HepG2 (cell line): ENCODE measurements around the gene TAF8. TPM values are rescaled to one million over a fixed set of nuclear protein-coding genes. Genes with fewer than 3 reads are reported as not detected.

Experiments used
- ATAC-seq: fragments of 200-7000 bp; cut with Tn5 transposase; 3 replicates; pipeline ENCODE4 v1.9.1; 2020; ENCODE audit warnings: mild to moderate bottlenecking, moderate library complexity
- BruUV-seq: library from RNA; stranded (reverse); fragments of 400-500 nt; replicated peaks from 2 replicates; lab custom pipeline; 2021; lab: Mats Ljungman, UMichigan
- CTCF ChIA-PET: fragments of 300-600 bp; formaldehyde crosslinking; extraction: SDS; loops from one replicate; lab custom pipeline; 2021; ENCODE audit warnings: low total read pairs, inconsistent platforms, low intra/inter-chr PET ratio; lab: Yijun Ruan, JAX
- POLR2A ChIA-PET: fragments of 350-600 bp; sonication (Branson Sonifier 250); formaldehyde crosslinking; loops from one replicate; lab custom pipeline; 2020; ENCODE audit warnings: antibody characterized with exemption, inconsistent platforms; lab: Yijun Ruan, JAX
- DNase-seq: peaks from one replicate; pipeline ENCODE4 v3.0.0-alpha.2; 2015; ENCODE audit warnings: low spot score
- FAIRE-seq: peaks from 3 replicates; lab custom pipeline; 2011; peaks lifted over from hg19 to GRCh38; lab: Jason Lieb, UNC
- H2AFZ ChIP-seq: one replicate; pipeline ENCODE4 v1.6.1; 2011; ENCODE audit warnings: low read length, inconsistent platforms
- H3K27ac ChIP-seq: fragments of 300-600 bp; 3 replicates; pipeline ENCODE4 v1.8.0; 2011; ENCODE audit warnings: mixed run types, mild to moderate bottlenecking, mixed read lengths, low read length, inconsistent platforms; ENCODE audit not compliant: insufficient read depth; ENCODE audit errors: extremely low read length
- H3K27me3 ChIP-seq, 2 experiments: fragments of 200-600 bp in 1 of 2; 2 replicates in 1 of 2; 3 replicates in 1 of 2; pipeline versions ENCODE4 v1.6.0 to v1.8.0; 2011; ENCODE audit warnings: low read length in 2 of 2, mild to moderate bottlenecking in 2 of 2, moderate library complexity in 2 of 2, inconsistent platforms in 1 of 2; ENCODE audit not compliant: insufficient read depth in 2 of 2, control insufficient read depth in 1 of 2
- H3K36me3 ChIP-seq, 2 experiments: fragments of 200-600 bp in 1 of 2; replicated peaks in 1 of 2; 2 replicates in 1 of 2; 3 replicates in 1 of 2; pipeline versions ENCODE4 v1.5.1 to v1.8.0; 2011; ENCODE audit warnings: low read length in 2 of 2, inconsistent platforms in 1 of 2; ENCODE audit not compliant: insufficient read depth in 2 of 2, control insufficient read depth in 1 of 2
- H3K4me1 ChIP-seq: 2 replicates; pipeline ENCODE4 v1.5.1; 2012; ENCODE audit warnings: low read length, inconsistent platforms; ENCODE audit not compliant: insufficient read depth
- H3K4me2 ChIP-seq: 2 replicates; pipeline ENCODE4 v1.6.0; 2011; ENCODE audit warnings: low read depth, low read length, inconsistent platforms
- H3K4me3 ChIP-seq, 3 experiments: fragments of 200-600 bp in 1 of 3; sonication (generic), shearing (Covaris generic) in 1 of 3; replicated peaks in 1 of 3; 2 replicates each; pipeline ENCODE4 v1.5.1; 2011 to 2016; ENCODE audit warnings: low read length in 3 of 3, inconsistent platforms in 2 of 3, low read depth in 2 of 3, mild to moderate bottlenecking in 2 of 3, control low read depth in 1 of 3, mixed read lengths in 1 of 3; ENCODE audit not compliant: insufficient read depth in 1 of 3
- H3K79me2 ChIP-seq: one replicate; pipeline ENCODE4 v1.6.1; 2011; ENCODE audit warnings: low read length, inconsistent platforms; ENCODE audit not compliant: insufficient read depth
- H3K9ac ChIP-seq: 2 replicates; pipeline ENCODE4 v1.6.0; 2011; ENCODE audit warnings: mild to moderate bottlenecking, low read depth, low read length, inconsistent platforms; ENCODE audit not compliant: insufficient read depth
- H3K9me3 ChIP-seq: 2 replicates; pipeline ENCODE4 v1.5.1; 2012; ENCODE audit warnings: mild to moderate bottlenecking, low read length
- H4K20me1 ChIP-seq: 2 replicates; pipeline ENCODE4 v1.6.0; 2011; ENCODE audit warnings: inconsistent platforms, mild to moderate bottlenecking, low read length, moderate library complexity; ENCODE audit not compliant: insufficient read depth
- AGO1 ChIP-seq: fragments of 200-400 bp; formaldehyde crosslinking; IDR thresholded peaks from 2 replicates; pipeline ENCODE4 v1.6.1; 2017; ENCODE audit warnings: mild to moderate bottlenecking, low read depth, low read length, moderate library complexity; ENCODE audit not compliant: poor library complexity, severe bottlenecking
- EP300 ChIP-seq, 3 experiments: sonication (generic) in 1 of 3; formaldehyde crosslinking in 1 of 3; IDR thresholded peaks; 2 replicates each; pipeline versions ENCODE4 v1.5.1 to v1.6.1; 2011 to 2020; ENCODE audit warnings: low read depth in 2 of 3, low read length in 2 of 3, borderline replicate concordance in 1 of 3, improper control_type of control experiment in 1 of 3, mild to moderate bottlenecking in 1 of 3, missing genetic modification reagents in 1 of 3, moderate library complexity in 1 of 3
- KLF13 ChIP-seq: sonication (generic); formaldehyde crosslinking; IDR thresholded peaks from 2 replicates; pipeline ENCODE4 v1.4.0; 2020; ENCODE audit warnings: mild to moderate bottlenecking, missing genetic modification reagents
- MAFF ChIP-seq: IDR thresholded peaks from 2 replicates; pipeline ENCODE4 v1.6.1; 2011; ENCODE audit warnings: low read depth, low read length, improper control_type of control experiment
- MAFK ChIP-seq, 2 experiments: IDR thresholded peaks in 1 of 2; conservative IDR thresholded peaks in 1 of 2; 2 replicates each; pipeline ENCODE4 v1.6.1; 2011; ENCODE audit warnings: improper control_type of control experiment in 2 of 2, low read length in 2 of 2
- NFKB2 ChIP-seq: sonication (generic); formaldehyde crosslinking; IDR thresholded peaks from 2 replicates; pipeline ENCODE4 v1.4.0; 2020; ENCODE audit warnings: missing genetic modification reagents, borderline replicate concordance
- TP53 ChIP-seq: sonication (generic); formaldehyde crosslinking; conservative IDR thresholded peaks from 2 replicates; pipeline ENCODE4 v1.4.0; 2020; ENCODE audit warnings: missing genetic modification reagents
- ZFAT ChIP-seq: sonication (generic); formaldehyde crosslinking; conservative IDR thresholded peaks from 2 replicates; pipeline ENCODE4 v1.8.1; 2023; ENCODE audit warnings: missing genetic modification reagents, inconsistent platforms
- ZNF607 ChIP-seq: sonication (generic); formaldehyde crosslinking; IDR thresholded peaks from 2 replicates; pipeline ENCODE4 v1.5.1; 2020; ENCODE audit warnings: missing genetic modification reagents, mild to moderate bottlenecking, borderline replicate concordance
- WGBS: methylation state at CpG from one replicate; pipeline ENCODE4 v1.1.6; 2017; ENCODE audit warnings: low lambda C conversion rate; 5-methylcytosine and 5-hydroxymethylcytosine counted together
- in situ Hi-C: cut with HindIII; loops from 2 replicates; pipeline ENCODE4 v1.10.0; 2017; ENCODE audit warnings: low pct_unique_long_range_greater_than_20kb; ENCODE audit not compliant: extremely low pct_ligation_motif_present
- intact Hi-C: fragments of 100-400 bp; cut with micrococcal nuclease; formaldehyde crosslinking; loops from one replicate; pipeline ENCODE4 v1.10.0; 2022; ENCODE audit not compliant: unreplicated experiment
- polyA plus RNA-seq, 8 experiments: library from polyadenylated mRNA; depleted of rRNA in 3 of 8; stranded (reverse) in 7 of 8; unstranded in 1 of 8; fragments of >200 nt; fragmentation: Illumina TruSeq in 4 of 8; extraction: Trizol in 4 of 8; gene quantifications; 2 replicates each; pipeline versions ENCODE4 v1.2.1 to v1.2.3, GENCODE V29; 2011 to 2016; ENCODE audit warnings: low read depth in 4 of 8, missing spikeins in 1 of 8, mixed read lengths in 1 of 8; ENCODE audit not compliant: insufficient read depth in 1 of 8
- total RNA-seq, 5 experiments: library from RNA; depleted of rRNA; stranded (reverse); fragments of >200 nt; fragmentation: Illumina TruSeq; extraction: Trizol; gene quantifications; 2 replicates each; pipeline ENCODE4 v1.2.3, GENCODE V29; 2016; ENCODE audit warnings: low read depth in 1 of 5
- TF ChIP-seq, protein P1 (sequence below): sonication (generic); formaldehyde crosslinking; IDR thresholded peaks from 2 replicates; pipeline ENCODE4 v1.8.1; 2023; ENCODE audit warnings: missing genetic modification reagents, mild to moderate bottlenecking, borderline replicate concordance

The TAF8 gene
- total and polyA plus RNA-seq, 2 of the 13 experiments (the other 11 are each of a cell fraction or from before 2014, with no cell fraction given), result 25.2 to 25.8 TPM

DNA sequence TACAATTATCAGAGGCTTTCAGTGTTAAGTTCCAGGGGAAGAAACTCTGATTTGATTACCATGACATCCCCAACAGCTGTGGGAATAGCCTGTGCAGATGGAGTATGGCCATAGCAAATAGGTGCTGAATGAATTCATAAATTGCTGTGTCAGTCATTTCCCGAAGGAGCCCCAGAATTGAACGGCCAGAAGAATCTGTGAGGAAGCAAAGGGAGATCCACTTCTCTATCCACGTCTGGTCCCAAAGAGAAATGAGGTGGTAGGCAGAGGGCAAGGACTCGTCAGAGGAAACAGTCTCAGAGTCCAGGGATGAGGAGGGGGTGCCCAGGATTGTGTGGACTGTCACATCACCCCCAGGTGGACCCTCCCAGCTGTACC, 3.1 kb upstream of the TAF8 start:
- ChIA-PET CTCF (no interaction called here), POLR2A (interaction anchor here (1.3 to 4.9 kb wide), 2 partner anchors 126 to 260 kb away, joined by 4 to 46 read pairs; partner anchors contain the start of genes BYSL, MED20 and TOMM6)
- intact Hi-C loops, result loop anchor here (10.0 kb wide), 1 partner anchor 322 kb away; no protein-coding TSS in a partner anchor
- no peak overlapping the region for H2AFZ ChIP-seq
- no peaks in the 10 kb centered on the region; a peak in 2 of 5 replicates for H3K27me3 ChIP-seq
- FAIRE-seq (no peak), DNase-seq (no peak)
- 47% methylated on average over 4 of the region's 4 CpGs for WGBS
- no peak overlapping the region for H3K9ac ChIP-seq
- no peak overlapping the region for H3K4me3 ChIP-seq
- H3K27ac ChIP-seq, result no peak overlapping the region
- no peaks in the 10 kb centered on the region for H4K20me1 ChIP-seq
- peaks cover 0 to 4% of the 10 kb centered on the region in 2 experiments; a peak in 2 of 5 replicates for H3K36me3 ChIP-seq
- peaks cover 73% of the 10 kb centered on the region for H3K4me1 ChIP-seq
- peaks cover 6% of the 10 kb centered on the region for H3K79me2 ChIP-seq
- no peak for TF ChIP-seq KLF13 (CRISPR knock-in tag)
- TF ChIP-seq, protein P1, sequence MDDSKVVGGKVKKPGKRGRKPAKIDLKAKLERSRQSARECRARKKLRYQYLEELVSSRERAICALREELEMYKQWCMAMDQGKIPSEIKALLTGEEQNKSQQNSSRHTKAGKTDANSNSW (CRISPR knock-in tag), result no peak
- no peak for TF ChIP-seq ZFAT (CRISPR knock-in tag)
- no peak for TF ChIP-seq NFKB2
- no peak for TF ChIP-seq EP300 (IDR thresholded peaks at IDR 0.05; ENCODE audit: low read depth in 2 of 2, low read length in 2 of 2)
- TF ChIP-seq EP300 (CRISPR knock-in tag; IDR thresholded peaks at IDR 0.05; ENCODE audit: borderline replicate concordance), result no peak
- no peak for TF ChIP-seq TP53
- TF ChIP-seq MAFF, result peak; percentile 71
- no peak for TF ChIP-seq ZNF607 (CRISPR knock-in tag)
- no peak for TF ChIP-seq AGO1
- peak; percentile 83 to 88 for TF ChIP-seq MAFK (conservative IDR thresholded peaks at IDR 0.05 in 1 of 2, IDR thresholded peaks at IDR 0.05 in 1 of 2; ENCODE audit: low read length in 2 of 2)
- TF ChIP-seq, all 625 proteins: peak for 2
- in situ Hi-C loops, result loop anchor here (5.0 to 25.0 kb wide), 4 partner anchors 200 to 685 kb away; partner anchors contain the start of gene PRICKLE4
- H3K9me3 ChIP-seq, result no peaks in the 10 kb centered on the region
- no TSS peak for BruUV-seq
- no peak for ATAC-seq
- H3K4me2 ChIP-seq, result peak overlapping the region; percentile 97; the same call in 1 of the 2 replicates
